Panc1 (cell line): ENCODE results near the gene ASB7.

Source experiments
- POLR2AphosphoS5 ChIP-seq: IDR thresholded peaks from 2 replicates; pipeline ENCODE4 v1.6.1; 2012; ENCODE audit warnings: mild to moderate bottlenecking, low read depth, low read length, moderate library complexity
- TCF7L2 ChIP-seq: IDR thresholded peaks from 2 replicates; pipeline ENCODE4 v1.6.1; 2011; ENCODE audit warnings: mild to moderate bottlenecking, low read depth, low read length, inconsistent platforms
- TF ChIP-seq, protein P1 (sequence below): fragments of 450-650 bp; IDR thresholded peaks from 2 replicates; pipeline ENCODE4 v1.5.1; 2017; ENCODE audit warnings: mild to moderate bottlenecking
- TF ChIP-seq, protein P2 (sequence below), 2 experiments: IDR thresholded peaks; 2 replicates each; pipeline ENCODE4 v1.6.1; 2011 to 2012; ENCODE audit warnings: low read depth in 2 of 2, control low read depth in 1 of 2, low read length in 1 of 2, mild to moderate bottlenecking in 1 of 2, moderate library complexity in 1 of 2; ENCODE audit not compliant: insufficient read depth in 1 of 2

DNA sequence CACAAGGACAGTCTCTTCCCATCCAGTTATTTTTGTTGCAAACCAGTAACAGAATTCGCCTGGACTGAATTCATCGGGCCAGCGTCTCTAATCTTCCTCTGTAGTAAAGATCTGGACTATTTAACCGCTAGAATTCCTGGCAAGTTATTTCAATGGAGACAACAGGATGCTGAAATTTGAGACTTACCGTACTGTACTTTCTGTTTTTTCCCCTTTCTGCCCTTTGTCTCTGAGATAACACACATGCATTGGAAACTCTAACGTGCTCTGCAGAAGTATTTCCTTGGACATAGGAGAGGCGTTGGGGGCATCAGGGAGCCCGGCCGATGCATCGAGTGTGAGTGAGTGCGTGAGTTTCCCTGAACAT is 61.5 kb downstream of the ASB7 start:
- TF ChIP-seq TCF7L2 (no peak), POLR2AphosphoS5 (no peak)
- TF ChIP-seq, protein P1, sequence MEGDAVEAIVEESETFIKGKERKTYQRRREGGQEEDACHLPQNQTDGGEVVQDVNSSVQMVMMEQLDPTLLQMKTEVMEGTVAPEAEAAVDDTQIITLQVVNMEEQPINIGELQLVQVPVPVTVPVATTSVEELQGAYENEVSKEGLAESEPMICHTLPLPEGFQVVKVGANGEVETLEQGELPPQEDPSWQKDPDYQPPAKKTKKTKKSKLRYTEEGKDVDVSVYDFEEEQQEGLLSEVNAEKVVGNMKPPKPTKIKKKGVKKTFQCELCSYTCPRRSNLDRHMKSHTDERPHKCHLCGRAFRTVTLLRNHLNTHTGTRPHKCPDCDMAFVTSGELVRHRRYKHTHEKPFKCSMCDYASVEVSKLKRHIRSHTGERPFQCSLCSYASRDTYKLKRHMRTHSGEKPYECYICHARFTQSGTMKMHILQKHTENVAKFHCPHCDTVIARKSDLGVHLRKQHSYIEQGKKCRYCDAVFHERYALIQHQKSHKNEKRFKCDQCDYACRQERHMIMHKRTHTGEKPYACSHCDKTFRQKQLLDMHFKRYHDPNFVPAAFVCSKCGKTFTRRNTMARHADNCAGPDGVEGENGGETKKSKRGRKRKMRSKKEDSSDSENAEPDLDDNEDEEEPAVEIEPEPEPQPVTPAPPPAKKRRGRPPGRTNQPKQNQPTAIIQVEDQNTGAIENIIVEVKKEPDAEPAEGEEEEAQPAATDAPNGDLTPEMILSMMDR = no peak
- TF ChIP-seq, protein P2, sequence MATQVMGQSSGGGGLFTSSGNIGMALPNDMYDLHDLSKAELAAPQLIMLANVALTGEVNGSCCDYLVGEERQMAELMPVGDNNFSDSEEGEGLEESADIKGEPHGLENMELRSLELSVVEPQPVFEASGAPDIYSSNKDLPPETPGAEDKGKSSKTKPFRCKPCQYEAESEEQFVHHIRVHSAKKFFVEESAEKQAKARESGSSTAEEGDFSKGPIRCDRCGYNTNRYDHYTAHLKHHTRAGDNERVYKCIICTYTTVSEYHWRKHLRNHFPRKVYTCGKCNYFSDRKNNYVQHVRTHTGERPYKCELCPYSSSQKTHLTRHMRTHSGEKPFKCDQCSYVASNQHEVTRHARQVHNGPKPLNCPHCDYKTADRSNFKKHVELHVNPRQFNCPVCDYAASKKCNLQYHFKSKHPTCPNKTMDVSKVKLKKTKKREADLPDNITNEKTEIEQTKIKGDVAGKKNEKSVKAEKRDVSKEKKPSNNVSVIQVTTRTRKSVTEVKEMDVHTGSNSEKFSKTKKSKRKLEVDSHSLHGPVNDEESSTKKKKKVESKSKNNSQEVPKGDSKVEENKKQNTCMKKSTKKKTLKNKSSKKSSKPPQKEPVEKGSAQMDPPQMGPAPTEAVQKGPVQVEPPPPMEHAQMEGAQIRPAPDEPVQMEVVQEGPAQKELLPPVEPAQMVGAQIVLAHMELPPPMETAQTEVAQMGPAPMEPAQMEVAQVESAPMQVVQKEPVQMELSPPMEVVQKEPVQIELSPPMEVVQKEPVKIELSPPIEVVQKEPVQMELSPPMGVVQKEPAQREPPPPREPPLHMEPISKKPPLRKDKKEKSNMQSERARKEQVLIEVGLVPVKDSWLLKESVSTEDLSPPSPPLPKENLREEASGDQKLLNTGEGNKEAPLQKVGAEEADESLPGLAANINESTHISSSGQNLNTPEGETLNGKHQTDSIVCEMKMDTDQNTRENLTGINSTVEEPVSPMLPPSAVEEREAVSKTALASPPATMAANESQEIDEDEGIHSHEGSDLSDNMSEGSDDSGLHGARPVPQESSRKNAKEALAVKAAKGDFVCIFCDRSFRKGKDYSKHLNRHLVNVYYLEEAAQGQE (IDR thresholded peaks at IDR 0.05; ENCODE audit: insufficient read depth in 1 of 2, low read depth in 2 of 2, low read length in 1 of 2) = no peak
